Superior temporal gyrus (tissue), 1 donor: ENCODE measurements around the gene FBXL13.

Experiments used
- DNase-seq: peaks from one replicate; pipeline ENCODE4 v3.0.0-alpha.2; 2016; ENCODE audit errors: extremely low spot score

FBXL13 gene

GRCh38 chr7:102896585-102896984 is 178.0 kb downstream of the FBXL13 start:
- no peak for DNase-seq

GRCh38 chr7:102895602-102896001 is 179.0 kb downstream of the FBXL13 start:
- DNase-seq, result no peak

GRCh38 chr7:102892631-102893278 is 181.8 kb downstream of the FBXL13 start:
- DNase-seq, result no peak

GRCh38 chr7:102891693-102892261 is 182.8 kb downstream of the FBXL13 start:
- DNase-seq, result peak; percentile 73

- DNase-seq, result peak; percentile 28
Measured at GRCh38 chr7:102890971-102891692, 183.5 kb downstream of the FBXL13 start.

GRCh38 chr7:102890292-102890970 is 184.2 kb downstream of the FBXL13 start:
- DNase-seq, result peak; percentile 59

GRCh38 chr7:102889851-102890250 is 184.7 kb downstream of the FBXL13 start:
- no peak for DNase-seq

- no peak for DNase-seq
Measured at GRCh38 chr7:102888561-102889233, 185.9 kb downstream of the FBXL13 start.

GRCh38 chr7:102883098-102883860 is 191.3 kb downstream of the FBXL13 start:
- DNase-seq, result no peak

GRCh38 chr7:102875700-102876295 is 198.8 kb downstream of the FBXL13 start:
- DNase-seq, result no peak

- DNase-seq, result no peak
Measured at GRCh38 chr7:102874966-102875365, 199.6 kb downstream of the FBXL13 start.

- DNase-seq, result no peak
Measured at GRCh38 chr7:102874166-102874829, 200.3 kb downstream of the FBXL13 start.

- no peak for DNase-seq
Measured at GRCh38 chr7:102873470-102874165, 201.0 kb downstream of the FBXL13 start.

GRCh38 chr7:102872460-102872859 is 202.1 kb downstream of the FBXL13 start:
- no peak for DNase-seq

GRCh38 chr7:102869195-102869594 is 205.4 kb downstream of the FBXL13 start:
- no peak for DNase-seq

- no peak for DNase-seq
Measured at GRCh38 chr7:102866535-102867215, 207.9 kb downstream of the FBXL13 start.

GRCh38 chr7:102864958-102865357 is 209.6 kb downstream of the FBXL13 start:
- no peak for DNase-seq

- no peak for DNase-seq
Measured at GRCh38 chr7:102860351-102860811, 214.2 kb downstream of the FBXL13 start.

- no peak for DNase-seq
Measured at GRCh38 chr7:102859799-102860125, 214.8 kb downstream of the FBXL13 start.
